ENCODE results near the gene SGPP1.
"Not testable (repeated sequence)": the region's sequence is repeated elsewhere in the genome, so short reads cannot be mapped to it uniquely, and the experiment has no call there.

Gene SGPP1

GRCh38 chr14:63727736-63728728 lies at the start of gene SGPP1:
Gene SGPP1, minus strand, starts transcription at chr14:63728065. Its CDS starts 121 bp downstream, at chr14:63727944.
- peak; percentile 79 for DNase-seq (ENCODE audit: low read depth)

- peak; percentile 81 for DNase-seq (ENCODE audit: low read depth)
Measured at GRCh38 chr14:63777024-63777423, 49.2 kb upstream of the SGPP1 start.

- DNase-seq (ENCODE audit: low read depth) = no peak
Measured at GRCh38 chr14:63773504-63773903, 45.6 kb upstream of the SGPP1 start.

GRCh38 chr14:63770187-63770807 lies 42.4 kb upstream of the SGPP1 start:
- peak; percentile 74 for DNase-seq (ENCODE audit: low read depth)

GRCh38 chr14:63766611-63767010 lies 38.7 kb upstream of the SGPP1 start:
- no peak for DNase-seq (ENCODE audit: low read depth)

GRCh38 chr14:63764620-63765139 lies 36.8 kb upstream of the SGPP1 start:
- DNase-seq (ENCODE audit: low read depth) = no peak

GRCh38 chr14:63764103-63764502 lies 36.2 kb upstream of the SGPP1 start:
- no peak for DNase-seq (ENCODE audit: low read depth)

- DNase-seq (ENCODE audit: low read depth) = no peak
Measured at GRCh38 chr14:63761351-63762117, 33.7 kb upstream of the SGPP1 start.

GRCh38 chr14:63760014-63760413 lies 32.1 kb upstream of the SGPP1 start:
- no peak for DNase-seq (ENCODE audit: low read depth)

GRCh38 chr14:63759456-63759855 lies 31.6 kb upstream of the SGPP1 start:
- DNase-seq (ENCODE audit: low read depth) = peak; percentile 53

GRCh38 chr14:63757211-63757610 lies 29.3 kb upstream of the SGPP1 start:
- DNase-seq (ENCODE audit: low read depth) = no peak

GRCh38 chr14:63752449-63753169 lies 24.7 kb upstream of the SGPP1 start:
- peak; percentile 72 for DNase-seq (ENCODE audit: low read depth)

- not testable (repeated sequence) for DNase-seq (ENCODE audit: low read depth)
Measured at GRCh38 chr14:63751076-63751475, 23.2 kb upstream of the SGPP1 start.

GRCh38 chr14:63747846-63748245 lies 20.0 kb upstream of the SGPP1 start:
- DNase-seq (ENCODE audit: low read depth) = no peak

- DNase-seq (ENCODE audit: low read depth) = no peak
Measured at GRCh38 chr14:63745858-63746425, 18.1 kb upstream of the SGPP1 start.

- no peak for DNase-seq (ENCODE audit: low read depth)
Measured at GRCh38 chr14:63745272-63745671, 17.4 kb upstream of the SGPP1 start.

- no peak for DNase-seq (ENCODE audit: low read depth)
Measured at GRCh38 chr14:63737582-63738006, 9.7 kb upstream of the SGPP1 start.

GRCh38 chr14:63735720-63736119 lies 7.9 kb upstream of the SGPP1 start:
- DNase-seq (ENCODE audit: low read depth) = no peak

- no peak for DNase-seq (ENCODE audit: low read depth)
Measured at GRCh38 chr14:63730659-63731058, 2.8 kb upstream of the SGPP1 start.

GRCh38 chr14:63727231-63727735 lies 582 bp downstream of the SGPP1 start:
- DNase-seq (ENCODE audit: low read depth) = peak; percentile 53

- DNase-seq (ENCODE audit: low read depth) = no peak
Measured at GRCh38 chr14:63726499-63726898, 1.4 kb downstream of the SGPP1 start.
